ENCODE measurements around the gene ZSCAN5B. TPM values are rescaled to one million over a fixed set of nuclear protein-coding genes. Genes with fewer than 3 reads are reported as not detected.
"Not testable (repeated sequence)": the region's sequence is repeated elsewhere in the genome, so short reads cannot be mapped to it uniquely, and the experiment has no call there.

ZSCAN5B gene
- total RNA-seq, 4 donors from 2014 or later = not detected

DNA sequence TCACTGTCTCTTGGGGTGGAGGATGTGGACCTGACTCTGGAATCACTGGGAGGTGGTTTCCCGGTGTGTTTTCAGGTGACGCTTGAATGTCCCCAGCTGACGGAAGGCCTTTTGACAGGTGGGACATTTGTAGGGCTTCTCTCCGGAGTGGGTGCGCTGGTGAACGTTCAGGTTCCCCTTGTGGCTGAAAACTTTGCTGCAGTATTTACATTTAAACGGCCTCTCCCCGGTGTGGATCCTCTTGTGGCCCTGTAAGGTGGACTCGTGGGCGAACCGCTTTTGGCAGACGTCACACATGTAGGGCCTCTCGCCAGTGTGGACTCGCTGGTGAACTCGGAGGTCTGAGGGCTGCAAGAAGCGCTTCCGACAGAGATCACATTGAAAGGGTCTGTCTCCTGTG lies 7.8 kb downstream of the ZSCAN5B start:
- TF ChIP-seq, protein P1, sequence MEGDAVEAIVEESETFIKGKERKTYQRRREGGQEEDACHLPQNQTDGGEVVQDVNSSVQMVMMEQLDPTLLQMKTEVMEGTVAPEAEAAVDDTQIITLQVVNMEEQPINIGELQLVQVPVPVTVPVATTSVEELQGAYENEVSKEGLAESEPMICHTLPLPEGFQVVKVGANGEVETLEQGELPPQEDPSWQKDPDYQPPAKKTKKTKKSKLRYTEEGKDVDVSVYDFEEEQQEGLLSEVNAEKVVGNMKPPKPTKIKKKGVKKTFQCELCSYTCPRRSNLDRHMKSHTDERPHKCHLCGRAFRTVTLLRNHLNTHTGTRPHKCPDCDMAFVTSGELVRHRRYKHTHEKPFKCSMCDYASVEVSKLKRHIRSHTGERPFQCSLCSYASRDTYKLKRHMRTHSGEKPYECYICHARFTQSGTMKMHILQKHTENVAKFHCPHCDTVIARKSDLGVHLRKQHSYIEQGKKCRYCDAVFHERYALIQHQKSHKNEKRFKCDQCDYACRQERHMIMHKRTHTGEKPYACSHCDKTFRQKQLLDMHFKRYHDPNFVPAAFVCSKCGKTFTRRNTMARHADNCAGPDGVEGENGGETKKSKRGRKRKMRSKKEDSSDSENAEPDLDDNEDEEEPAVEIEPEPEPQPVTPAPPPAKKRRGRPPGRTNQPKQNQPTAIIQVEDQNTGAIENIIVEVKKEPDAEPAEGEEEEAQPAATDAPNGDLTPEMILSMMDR (IDR thresholded peaks at IDR 0.05; ENCODE audit: low read depth) = no peak

GRCh38 chr19:56177564-56178243 lies 19.9 kb downstream of the ZSCAN5B start:
- TF ChIP-seq, protein P1 (IDR thresholded peaks at IDR 0.05; ENCODE audit: low read depth) = no peak

DNA sequence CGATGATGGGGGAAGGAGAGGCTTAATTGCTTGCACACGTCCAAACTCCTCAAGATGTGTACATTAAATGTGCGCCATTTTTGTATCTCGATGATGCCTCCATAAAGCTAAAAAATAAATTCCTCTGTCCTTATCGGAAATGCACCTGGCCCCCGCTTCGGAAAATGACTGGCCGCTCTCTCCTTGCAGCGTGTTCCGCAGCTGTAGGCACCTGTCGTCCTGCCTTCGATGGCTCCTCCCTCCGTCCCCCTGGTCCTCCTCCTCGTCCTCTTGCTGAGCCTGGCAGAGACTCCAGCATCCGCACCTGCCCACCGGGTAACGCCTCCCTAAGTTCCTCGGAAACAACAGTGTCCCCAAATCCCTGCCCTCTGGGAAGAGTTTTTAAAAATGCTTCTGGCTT lies 20.7 kb downstream of the ZSCAN5B start:
- TF ChIP-seq, protein P1 (IDR thresholded peaks at IDR 0.05; ENCODE audit: low read depth) = no peak

DNA sequence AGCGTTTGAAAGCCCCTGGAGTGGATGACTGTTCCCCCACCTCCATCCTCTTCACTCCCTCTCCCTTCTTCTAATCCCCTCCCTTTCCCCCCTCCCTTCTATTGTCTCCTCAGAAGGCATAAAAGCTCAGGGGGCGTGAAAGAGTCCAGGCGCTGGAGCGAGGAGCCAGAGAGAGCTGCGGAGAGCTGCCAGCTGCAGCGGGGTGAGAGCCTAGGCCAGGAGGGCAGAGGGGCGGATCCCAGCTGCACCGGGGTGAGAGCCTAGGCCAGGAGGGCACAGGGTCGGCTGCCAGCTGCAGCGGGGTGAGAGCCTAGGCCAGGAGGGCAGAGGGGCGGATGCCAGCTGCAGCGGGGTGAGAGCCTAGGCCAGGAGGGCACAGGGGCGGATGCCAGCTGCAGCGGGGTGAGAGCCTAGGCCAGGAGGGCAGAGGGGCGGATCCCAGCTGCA lies 21.7 kb downstream of the ZSCAN5B start, which contains the start of gene GALP:
TSS of gene GALP (plus strand) at position 148 of the 447 bp plus-strand sequence. CDS start 1,101 bp downstream, outside the sequence.
- TF ChIP-seq, protein P1 (IDR thresholded peaks at IDR 0.05; ENCODE audit: low read depth) = not testable (repeated sequence)

GRCh38 chr19:56174550-56174949 lies 23.0 kb downstream of the ZSCAN5B start:
- TF ChIP-seq, protein P1 (IDR thresholded peaks at IDR 0.05; ENCODE audit: low read depth) = no peak

GRCh38 chr19:56174086-56174485 lies 23.5 kb downstream of the ZSCAN5B start:
- TF ChIP-seq, protein P1 (IDR thresholded peaks at IDR 0.05; ENCODE audit: low read depth) = no peak

- TF ChIP-seq, protein P1 (IDR thresholded peaks at IDR 0.05; ENCODE audit: low read depth) = no peak
These were observed 27.3 kb downstream of the ZSCAN5B start for GRCh38 chr19:56170261-56170660.

All from subcutaneous adipose tissue (tissue), 4 donors.